A673 (cell line): Measurements from ENCODE around the gene ZFP36L2. TPM values are rescaled to one million over a fixed set of nuclear protein-coding genes. Genes with fewer than 3 reads are reported as not detected.

Experiments
- BruUV-seq: library from RNA; stranded (reverse); fragments of 400-500 nt; replicated peaks from 2 replicates; lab custom pipeline; 2021; lab: Mats Ljungman, UMichigan
- CTCF ChIA-PET: fragments of 300-600 bp; sonication (Branson Sonifier 250); formaldehyde crosslinking; loops from one replicate; lab custom pipeline; 2022; ENCODE audit warnings: antibody characterized with exemption; lab: Charles Lee
- POLR2A ChIA-PET: fragments of 300-600 bp; sonication (Branson Sonifier 250); formaldehyde crosslinking; loops from one replicate; lab custom pipeline; 2022; ENCODE audit warnings: antibody characterized with exemption; ENCODE audit not compliant: low non-redundant PET; lab: Charles Lee
- DNase-seq: peaks from one replicate; pipeline ENCODE4 v3.0.0-alpha.2; 2015; ENCODE audit warnings: low spot score
- H3K27ac ChIP-seq: fragments of 200-600 bp; sonication (generic); 2 replicates; pipeline ENCODE4 v1.5.1; 2016; ENCODE audit warnings: mixed run types, low read depth, mild to moderate bottlenecking, mixed read lengths, antibody characterized with exemption, low read length; ENCODE audit not compliant: poor library complexity, severe bottlenecking
- H3K27me3 ChIP-seq: fragments of 200-600 bp; sonication (generic); replicated peaks from 2 replicates; pipeline ENCODE4 v1.6.1; 2017; ENCODE audit warnings: mixed run types, low read depth, mild to moderate bottlenecking, mixed read lengths, antibody characterized with exemption, low read length; ENCODE audit not compliant: insufficient read depth, poor library complexity
- H3K36me3 ChIP-seq: fragments of 200-600 bp; sonication (generic); 2 replicates; pipeline ENCODE4 v1.6.1; 2016; ENCODE audit warnings: mixed run types, mild to moderate bottlenecking, mixed read lengths, antibody characterized with exemption, low read length; ENCODE audit not compliant: insufficient read depth, poor library complexity, severe bottlenecking
- H3K4me1 ChIP-seq: fragments of 200-600 bp; sonication (generic); 2 replicates; pipeline ENCODE4 v1.6.1; 2017; ENCODE audit warnings: mixed run types, mild to moderate bottlenecking, mixed read lengths, antibody characterized with exemption, low read length; ENCODE audit not compliant: insufficient read depth, poor library complexity, severe bottlenecking
- H3K4me3 ChIP-seq: fragments of 200-600 bp; sonication (generic); 2 replicates; pipeline ENCODE4 v1.5.1; 2016; ENCODE audit warnings: low read depth, mixed run types, mild to moderate bottlenecking, mixed read lengths, low read length; ENCODE audit not compliant: poor library complexity, severe bottlenecking
- H3K9me3 ChIP-seq: fragments of 200-600 bp; sonication (generic); 2 replicates; pipeline ENCODE4 v1.6.1; 2016; ENCODE audit warnings: mixed run types, low read depth, mild to moderate bottlenecking, mixed read lengths, antibody characterized with exemption, low read length; ENCODE audit not compliant: poor library complexity, severe bottlenecking
- CTCF ChIP-seq: fragments of 300-800, 200-600 bp; sonication (generic); conservative IDR thresholded peaks from 2 replicates; pipeline ENCODE4 v1.5.1; 2017; ENCODE audit warnings: low read depth, mild to moderate bottlenecking, antibody characterized with exemption, low read length, moderate library complexity, mixed read lengths
- EZH2 ChIP-seq: fragments of 200-600 bp; sonication (generic); IDR thresholded peaks from 2 replicates; pipeline ENCODE4 v1.6.1; 2017; ENCODE audit warnings: borderline replicate concordance, low read depth, mild to moderate bottlenecking, mixed read lengths, antibody characterized with exemption, low read length; ENCODE audit not compliant: poor library complexity, severe bottlenecking
- intact Hi-C: fragments of 100-400 bp; cut with micrococcal nuclease; formaldehyde crosslinking; loops from one replicate; pipeline ENCODE4 v1.10.0; 2022; ENCODE audit not compliant: unreplicated experiment
- total RNA-seq: library from RNA; stranded (reverse); gene quantifications from 2 replicates; pipeline ENCODE4 v1.2.3, GENCODE V29; 2021

ZFP36L2 gene
- total RNA-seq, 1 experiment from 2014 or later: 23.4 TPM

DNA sequence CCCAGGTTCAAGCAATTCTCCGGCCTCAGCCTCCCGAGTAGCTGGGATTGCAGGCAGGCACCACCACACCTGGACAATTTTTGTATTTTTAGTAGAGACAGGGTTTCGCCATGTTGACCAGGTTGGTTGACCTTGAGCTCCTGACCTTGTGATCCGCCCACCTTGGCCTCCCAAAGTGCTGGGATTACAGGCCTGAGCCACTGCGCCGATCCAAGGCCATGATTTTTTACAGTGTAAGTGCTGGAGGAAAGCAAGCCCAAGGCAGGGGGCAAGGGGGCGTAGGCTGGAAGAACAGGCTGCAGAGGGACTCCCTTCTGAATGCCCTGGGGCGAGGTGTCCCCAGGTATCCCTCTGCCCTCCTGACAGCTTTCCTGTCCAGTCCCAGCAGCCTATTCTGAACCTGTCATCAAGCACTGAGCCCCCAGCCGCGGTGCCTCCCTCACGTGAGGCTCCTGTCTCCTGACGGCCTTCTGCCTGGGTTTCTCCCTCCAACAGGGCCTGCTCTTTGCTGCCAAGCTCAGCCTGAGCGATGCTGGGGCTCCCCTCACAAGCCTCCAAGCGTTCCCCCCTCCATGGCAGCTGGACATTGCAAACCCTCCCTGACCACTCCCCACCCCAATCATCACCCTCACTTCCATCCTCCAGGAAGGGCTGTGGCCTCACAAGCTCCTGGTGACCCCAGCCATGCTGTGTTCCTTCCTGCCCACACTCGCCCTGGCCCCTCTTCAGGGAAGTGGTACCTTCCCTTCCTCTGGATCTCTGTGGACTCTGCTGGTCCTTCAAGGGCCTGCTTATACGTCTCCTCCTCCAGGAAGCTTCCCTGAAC, 37.6 kb downstream of the ZFP36L2 start:
- CTCF ChIA-PET: no interaction called here
- BruUV-seq: no TSS peak
- Histone ChIP-seq H3K27me3 (no peaks in the 10 kb centered on the region), H3K27ac (no peak overlapping the region), H3K36me3 (no peaks in the 10 kb centered on the region), H3K4me1 (no peaks in the 10 kb centered on the region), H3K4me3 (no peak overlapping the region), H3K9me3 (no peaks in the 10 kb centered on the region)
- POLR2A ChIA-PET: no interaction called here
- intact Hi-C loops: no loop called here
- TF ChIP-seq CTCF (no peak), EZH2 (no peak)
- DNase-seq: no peak

- POLR2A ChIA-PET: no interaction called here
- no TSS peak for BruUV-seq
- TF ChIP-seq EZH2: no peak
- no peak for TF ChIP-seq CTCF
- Histone ChIP-seq H3K27ac (no peak overlapping the region), H3K36me3 (no peaks in the 10 kb centered on the region), H3K4me1 (no peaks in the 10 kb centered on the region), H3K9me3 (no peaks in the 10 kb centered on the region), H3K27me3 (no peaks in the 10 kb centered on the region), H3K4me3 (no peak overlapping the region)
- intact Hi-C loops: no loop called here
- CTCF ChIA-PET: no interaction called here
- no peak for DNase-seq
These were observed 39.6 kb downstream of the ZFP36L2 start for GRCh38 chr2:43186679-43187374.

GRCh38 chr2:43186321-43186678, 40.1 kb downstream of the ZFP36L2 start:
- no peaks in the 10 kb centered on the region for H3K27me3 ChIP-seq
- intact Hi-C loops: no loop called here
- no peaks in the 10 kb centered on the region for H3K9me3 ChIP-seq
- H3K4me3 ChIP-seq: no peak overlapping the region
- DNase-seq: no peak
- ChIA-PET CTCF (no interaction called here), POLR2A (no interaction called here)
- no peaks in the 10 kb centered on the region for H3K36me3 ChIP-seq
- H3K27ac ChIP-seq: no peak overlapping the region
- BruUV-seq: no TSS peak
- TF ChIP-seq CTCF (no peak), EZH2 (no peak)
- H3K4me1 ChIP-seq: no peaks in the 10 kb centered on the region
